Spleen (tissue), 11 donors: ENCODE results near the gene ACER3. TPM values are rescaled to one million over a fixed set of nuclear protein-coding genes. Genes with fewer than 3 reads are reported as not detected.

ENCODE experiments used
- DNase-seq: peaks from one replicate; pipeline ENCODE4 v3.0.0-alpha.2; 2020
- H3K27ac ChIP-seq, 8 donors: fragments of 200-600 bp; sonication (generic) in 7 of 8; 1 replicate in 4 of 8; 2 replicates in 4 of 8; pipeline versions ENCODE4 v1.5.0 to v1.8.0; 2016 to 2021; ENCODE audit warnings: inconsistent platforms in 4 of 8, mild to moderate bottlenecking in 4 of 8, moderate library complexity in 1 of 8
- H3K27me3 ChIP-seq, 7 donors: fragments of 200-600 bp; sonication (generic) in 6 of 7; replicated peaks in 1 of 7; 1 replicate in 4 of 7; 2 replicates in 3 of 7; pipeline versions ENCODE4 v1.5.0 to v1.8.0; 2016 to 2021; ENCODE audit warnings: inconsistent platforms in 3 of 7, mild to moderate bottlenecking in 1 of 7
- H3K36me3 ChIP-seq, 6 donors: fragments of 200-600 bp; sonication (generic) in 5 of 6; 1 replicate in 4 of 6; 2 replicates in 2 of 6; pipeline versions ENCODE4 v1.5.0 to v1.8.0; 2016 to 2021; ENCODE audit warnings: inconsistent platforms in 2 of 6
- H3K4me1 ChIP-seq, 6 donors: fragments of 200-600 bp; sonication (generic) in 5 of 6; 1 replicate in 3 of 6; 2 replicates in 3 of 6; pipeline versions ENCODE4 v1.5.0 to v1.8.0; 2016 to 2021; ENCODE audit warnings: inconsistent platforms in 3 of 6
- H3K4me3 ChIP-seq, 8 donors: fragments of 200-600 bp; sonication (generic) in 7 of 8; 1 replicate in 4 of 8; 2 replicates in 4 of 8; pipeline versions ENCODE4 v1.5.0 to v1.8.0; 2016 to 2021; ENCODE audit warnings: inconsistent platforms in 4 of 8, mild to moderate bottlenecking in 4 of 8, moderate library complexity in 2 of 8
- H3K9me3 ChIP-seq, 8 donors: fragments of 200-600 bp; sonication (generic) in 7 of 8; 1 replicate in 4 of 8; 2 replicates in 4 of 8; pipeline versions ENCODE4 v1.5.0 to v1.8.0; 2016 to 2021; ENCODE audit warnings: inconsistent platforms in 4 of 8
- POLR2A ChIP-seq, 3 donors: fragments of 450-650 bp; IDR thresholded peaks; one replicate each; pipeline ENCODE4 v1.5.1; 2017; ENCODE audit warnings: antibody characterized with exemption in 3 of 3, mild to moderate bottlenecking in 1 of 3
- POLR2AphosphoS5 ChIP-seq, 3 donors: sonication (generic); formaldehyde crosslinking; IDR thresholded peaks; one replicate each; pipeline ENCODE4 v1.5.1; 2017; ENCODE audit warnings: antibody characterized with exemption in 3 of 3
- WGBS, 5 donors: extraction: QIAGEN DNeasy Blood & Tissue Kit in 3 of 5; methylation state at CpG; one replicate each; pipeline versions ENCODE4 v1.1.5 to v1.1.7; 2013 to 2018; 5-methylcytosine and 5-hydroxymethylcytosine counted together
- intact Hi-C: fragments of 100-400 bp; cut with DNase I; formaldehyde crosslinking; loops from one replicate; pipeline ENCODE4 v1.15.0; 2023; ENCODE audit warnings: low total_unique reads
- polyA plus RNA-seq, 3 donors: library from polyadenylated mRNA; stranded (reverse); fragments of 200-250 nt; gene quantifications; one replicate each; pipeline ENCODE4 v1.2.1, GENCODE V29; 2013
- total RNA-seq, 7 donors: library from RNA; depleted of rRNA in 3 of 7; stranded (reverse); fragments of >200 nt in 3 of 7; fragmentation: NEBNext Ultra II Directional in 4 of 7; extraction: Animal tissue kit (Norgen Biotek cat#: 25700) in 4 of 7; gene quantifications; one replicate each; pipeline versions ENCODE4 v1.1.0 to v1.2.1, GENCODE V29; 2016 to 2021
- TF ChIP-seq, protein P1 (sequence below), 11 experiments: fragments of 200-600 bp in 7 of 11; fragments of 450-650 bp in 4 of 11; sonication (generic) in 4 of 11; IDR thresholded peaks in 8 of 11; conservative IDR thresholded peaks in 3 of 11; 1 replicate in 7 of 11; 2 replicates in 4 of 11; pipeline versions ENCODE4 v1.4.0 to v1.8.0; 2016 to 2021; ENCODE audit warnings: antibody characterized with exemption in 11 of 11, inconsistent platforms in 4 of 11, mild to moderate bottlenecking in 1 of 11
- donor health status: healthy with polysubstance abuse.
- donor health status: DM: no; HTN: no; CAD: no; lungs with moderate emphysema.
- donor health status: DM: no; HTN: no; CAD: no.
- donor health status: Bipolar disorder and iron deficiency.
- donor health status: healthy.
- donor health status: DM: no; HTN: no; CAD: no.
- donor health status: DM: yes; HTN: yes; CAD: no.

The ACER3 gene
- total and polyA plus RNA-seq, 10 donors = 2.9 to 52.2 (median 32.1) TPM

DNA sequence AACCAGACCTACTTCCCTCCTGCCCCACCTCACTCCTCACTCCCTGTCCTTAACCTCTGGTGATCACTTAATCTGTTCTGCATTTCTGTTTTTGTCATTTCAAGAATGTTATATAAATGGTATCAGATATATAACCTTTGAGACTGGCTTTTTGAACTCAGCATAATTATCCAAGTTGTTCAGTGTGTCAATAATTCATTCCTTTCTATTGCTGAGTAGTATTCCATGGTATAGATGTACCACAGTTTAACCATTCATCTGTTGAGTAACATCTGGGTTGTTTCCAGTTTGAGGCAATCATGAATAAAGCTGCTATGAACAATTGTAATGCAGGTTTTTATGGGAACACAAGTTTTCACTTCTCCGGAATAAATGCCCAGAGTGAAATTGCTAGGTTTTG lies 138.9 kb downstream of the ACER3 start:
- no peak overlapping the region for H3K27ac ChIP-seq
- H3K36me3 ChIP-seq = peaks cover 0 to 60% (median 2%) of the 10 kb centered on the region in 6 donors
- H3K4me1 ChIP-seq = no peaks in the 10 kb centered on the region
- TF ChIP-seq, protein P1, sequence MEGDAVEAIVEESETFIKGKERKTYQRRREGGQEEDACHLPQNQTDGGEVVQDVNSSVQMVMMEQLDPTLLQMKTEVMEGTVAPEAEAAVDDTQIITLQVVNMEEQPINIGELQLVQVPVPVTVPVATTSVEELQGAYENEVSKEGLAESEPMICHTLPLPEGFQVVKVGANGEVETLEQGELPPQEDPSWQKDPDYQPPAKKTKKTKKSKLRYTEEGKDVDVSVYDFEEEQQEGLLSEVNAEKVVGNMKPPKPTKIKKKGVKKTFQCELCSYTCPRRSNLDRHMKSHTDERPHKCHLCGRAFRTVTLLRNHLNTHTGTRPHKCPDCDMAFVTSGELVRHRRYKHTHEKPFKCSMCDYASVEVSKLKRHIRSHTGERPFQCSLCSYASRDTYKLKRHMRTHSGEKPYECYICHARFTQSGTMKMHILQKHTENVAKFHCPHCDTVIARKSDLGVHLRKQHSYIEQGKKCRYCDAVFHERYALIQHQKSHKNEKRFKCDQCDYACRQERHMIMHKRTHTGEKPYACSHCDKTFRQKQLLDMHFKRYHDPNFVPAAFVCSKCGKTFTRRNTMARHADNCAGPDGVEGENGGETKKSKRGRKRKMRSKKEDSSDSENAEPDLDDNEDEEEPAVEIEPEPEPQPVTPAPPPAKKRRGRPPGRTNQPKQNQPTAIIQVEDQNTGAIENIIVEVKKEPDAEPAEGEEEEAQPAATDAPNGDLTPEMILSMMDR (IDR thresholded peaks at IDR 0.05 in 8 of 11, conservative IDR thresholded peaks at IDR 0.05 in 3 of 11) = no peak
- TF ChIP-seq POLR2A (IDR thresholded peaks at IDR 0.05) = no peak
- TF ChIP-seq POLR2AphosphoS5 (IDR thresholded peaks at IDR 0.05) = no peak
- 92 to 100% (median 97%) methylated on average over 1 of the region's 1 CpG for WGBS, 5 donors
- intact Hi-C loops = no loop called here
- no peaks in the 10 kb centered on the region for H3K9me3 ChIP-seq
- no peak for DNase-seq
- H3K4me3 ChIP-seq = no peak overlapping the region
- no peaks in the 10 kb centered on the region for H3K27me3 ChIP-seq

DNA sequence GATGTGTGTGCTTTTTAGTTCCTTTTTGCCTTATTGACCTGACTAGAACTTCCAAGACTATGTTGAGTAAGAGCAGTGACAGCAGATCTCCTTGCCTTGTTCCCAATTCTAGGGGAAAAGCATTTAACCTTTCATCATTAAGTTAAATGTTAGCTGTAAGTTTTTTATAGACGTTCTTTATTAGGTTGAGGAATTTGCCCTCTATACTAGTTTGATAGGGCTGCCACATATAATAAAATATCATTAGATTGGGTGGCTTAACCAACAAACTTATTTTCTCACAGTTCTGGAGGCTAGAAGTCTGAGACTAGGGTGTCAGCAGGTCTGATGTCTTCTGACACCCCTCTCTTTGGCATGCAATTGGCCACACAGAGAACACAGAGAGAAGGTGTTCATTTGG lies 140.9 kb downstream of the ACER3 start:
- Histone ChIP-seq H3K4me1 (no peaks in the 10 kb centered on the region), H3K27me3 (no peaks in the 10 kb centered on the region), H3K9me3 (no peaks in the 10 kb centered on the region), H3K27ac (no peak overlapping the region), H3K36me3 (peaks cover 0 to 48% (median 2%) of the 10 kb centered on the region in 6 donors), H3K4me3 (no peak overlapping the region)
- TF ChIP-seq POLR2AphosphoS5 (IDR thresholded peaks at IDR 0.05) (no peak), POLR2A (IDR thresholded peaks at IDR 0.05) (no peak)
- TF ChIP-seq, protein P1 (IDR thresholded peaks at IDR 0.05 in 8 of 11, conservative IDR thresholded peaks at IDR 0.05 in 3 of 11) = no peak
- 76 to 93% (median 89%) methylated on average over 1 of the region's 1 CpG for WGBS, 5 donors
- no peak for DNase-seq
- intact Hi-C loops = no loop called here

DNA sequence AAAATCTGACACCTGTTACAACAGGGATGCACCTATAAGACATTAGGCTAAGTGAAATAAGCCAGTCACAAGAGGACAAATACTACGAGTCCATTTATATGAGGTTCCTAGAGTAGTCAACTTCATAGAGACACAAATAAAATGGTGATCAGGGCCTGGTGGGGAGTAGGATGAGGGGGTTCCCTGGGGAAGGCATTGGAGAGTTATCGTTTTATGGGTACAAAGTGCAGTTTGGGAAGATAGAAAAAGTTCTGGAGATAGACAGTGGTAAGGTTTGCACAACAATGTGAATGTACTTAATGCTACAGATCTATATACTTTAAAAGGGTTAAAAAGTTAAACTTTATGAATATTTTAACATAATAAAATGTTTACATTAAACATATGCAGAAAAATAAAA lies 142.1 kb downstream of the ACER3 start:
- peaks cover 0 to 45% (median 2%) of the 10 kb centered on the region in 6 donors for H3K36me3 ChIP-seq
- WGBS, 5 donors = 96 to 98% (median 97%) methylated on average over 2 of the region's 2 CpGs
- no peak for TF ChIP-seq POLR2AphosphoS5 (IDR thresholded peaks at IDR 0.05)
- no peak overlapping the region for H3K4me3 ChIP-seq
- no peaks in the 10 kb centered on the region for H3K9me3 ChIP-seq
- no peak for DNase-seq
- H3K27ac ChIP-seq = no peak overlapping the region
- no peaks in the 10 kb centered on the region for H3K27me3 ChIP-seq
- intact Hi-C loops = no loop called here
- H3K4me1 ChIP-seq = no peaks in the 10 kb centered on the region

GRCh38 chr11:77003963-77004362 lies 143.2 kb downstream of the ACER3 start:
- TF ChIP-seq, protein P1 (IDR thresholded peaks at IDR 0.05 in 8 of 11, conservative IDR thresholded peaks at IDR 0.05 in 3 of 11) = no peak
- TF ChIP-seq POLR2AphosphoS5 (IDR thresholded peaks at IDR 0.05) = no peak
- TF ChIP-seq POLR2A (IDR thresholded peaks at IDR 0.05) = no peak
- WGBS, 5 donors = 45 to 75% (median 62%) methylated on average over 2 of the region's 2 CpGs
- Histone ChIP-seq H3K36me3 (peaks cover 0 to 39% (median under 1%) of the 10 kb centered on the region in 6 donors), H3K9me3 (no peaks in the 10 kb centered on the region), H3K27ac (no peak overlapping the region), H3K27me3 (no peaks in the 10 kb centered on the region), H3K4me1 (no peaks in the 10 kb centered on the region), H3K4me3 (no peak overlapping the region)
- intact Hi-C loops = no loop called here
- no peak for DNase-seq
